Stimulated activated CD4-positive, alpha-beta T cell treated with anti-CD3 and anti-CD28 coated beads, Interleukin-15, amount 100 ng/mL, for 24 hours (primary cell): ENCODE measurements around the gene HTR3E.
"Not testable (repeated sequence)": the region's sequence is repeated elsewhere in the genome, so short reads cannot be mapped to it uniquely, and the experiment has no call there.

Experiments used
- DNase-seq: peaks from one replicate; pipeline ENCODE4 v3.0.0-alpha.2; 2020

HTR3E gene

GRCh38 chr3:184117636-184118035 lies 20.8 kb downstream of the HTR3E start:
- DNase-seq: no peak

DNA sequence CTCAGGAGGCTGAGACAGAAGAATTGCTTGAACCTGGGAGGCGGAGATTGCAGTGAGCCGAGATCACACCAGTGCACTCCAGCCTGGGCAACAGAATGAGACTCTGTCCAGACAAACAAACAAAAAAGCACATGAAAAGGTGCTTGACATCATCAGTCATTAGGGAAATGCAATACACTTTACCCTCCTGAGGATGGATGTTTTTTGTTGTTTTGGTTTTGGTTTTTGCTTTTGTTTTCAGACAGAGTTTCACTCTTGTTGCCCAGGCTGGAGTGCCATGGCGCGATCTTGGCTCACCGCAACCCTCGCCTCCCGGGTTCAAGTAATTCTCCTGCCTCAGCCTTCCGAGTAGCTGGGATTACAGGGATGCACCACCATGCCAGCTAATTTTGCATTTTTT lies 24.2 kb downstream of the HTR3E start:
- DNase-seq: not testable (repeated sequence)

GRCh38 chr3:184126006-184126405 lies 29.1 kb downstream of the HTR3E start:
- DNase-seq: no peak

DNA sequence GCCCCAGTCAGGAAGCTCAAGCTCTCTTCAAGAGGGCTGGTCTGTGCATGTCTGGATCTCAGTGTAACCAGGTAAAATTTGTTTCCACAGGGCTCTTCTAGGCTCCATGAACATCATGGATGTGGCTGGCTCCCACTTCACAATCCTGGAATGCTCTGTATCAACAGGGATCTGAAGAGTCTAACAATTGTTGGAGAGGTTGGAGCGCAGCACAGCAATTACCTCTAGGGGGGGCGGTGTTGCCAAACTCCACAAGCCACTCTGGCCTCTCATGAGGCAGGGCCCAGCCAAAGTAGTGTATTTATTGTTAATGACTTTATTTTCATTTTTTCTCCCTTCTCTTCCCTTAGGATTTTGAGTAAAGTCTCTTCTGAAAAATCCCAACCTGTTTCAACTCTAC lies 32.1 kb downstream of the HTR3E start:
- DNase-seq: peak; percentile 21

DNA sequence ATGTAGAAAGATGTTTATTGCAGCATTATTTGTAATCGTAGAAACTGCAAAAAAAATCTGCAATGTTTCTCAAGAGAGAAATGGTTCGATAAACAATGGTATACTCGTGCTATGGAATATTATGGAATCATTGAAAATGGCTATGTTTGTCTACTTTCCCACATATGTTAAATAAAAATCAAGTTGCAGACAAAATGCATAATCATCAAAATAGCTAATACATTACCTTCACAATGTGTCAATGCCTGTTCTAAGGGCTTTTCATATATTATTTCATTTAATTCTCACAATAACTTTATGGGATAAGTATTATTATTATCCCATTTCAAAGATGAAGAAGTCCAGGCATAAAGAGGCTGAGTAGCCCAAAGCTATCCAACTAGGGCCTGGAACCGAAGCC lies 36.1 kb downstream of the HTR3E start:
- DNase-seq: no peak

DNA sequence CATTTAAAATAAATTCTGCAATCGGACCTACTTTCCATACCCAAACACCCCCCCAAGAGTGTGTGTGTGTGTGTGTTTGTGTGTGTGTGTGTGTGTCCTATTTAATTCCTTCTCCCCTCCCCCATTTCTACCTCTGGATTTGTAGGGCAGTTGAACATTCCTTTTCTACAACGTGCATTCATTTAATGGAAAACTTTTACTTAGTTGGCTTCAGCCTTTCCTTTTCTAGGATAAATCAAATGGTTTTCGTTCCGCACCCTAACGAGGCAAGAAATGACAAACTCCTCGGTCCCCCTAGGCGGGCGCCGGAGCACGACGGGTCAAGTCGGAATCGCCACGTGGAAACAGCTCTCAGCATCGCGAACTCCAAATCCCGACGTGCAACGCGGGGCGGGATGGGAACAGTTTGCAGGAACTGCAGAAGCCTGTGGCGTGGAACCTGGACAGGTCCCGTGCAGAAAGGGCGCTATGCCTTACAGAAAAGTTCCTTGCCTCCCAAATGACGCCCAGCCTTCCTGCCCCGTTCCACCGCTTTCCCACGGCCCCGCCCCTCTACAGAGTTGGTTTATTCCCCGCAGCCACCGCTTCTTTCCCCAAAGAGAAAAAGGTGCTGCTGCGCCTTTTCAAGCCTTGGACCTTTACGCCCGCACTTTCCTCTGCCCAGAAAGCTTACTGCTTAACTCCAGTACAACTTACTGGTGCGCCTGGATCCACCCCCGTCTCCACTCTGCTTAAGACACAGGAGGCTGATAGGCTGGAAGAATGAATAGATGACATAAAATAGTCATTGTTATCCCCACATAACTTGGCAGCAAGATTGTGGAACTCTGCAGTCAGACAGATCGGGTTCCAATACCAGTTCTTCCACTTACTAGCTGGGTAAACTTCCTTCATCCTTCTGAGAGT lies 37.2 kb downstream of the HTR3E start:
- DNase-seq: peak; percentile 83

GRCh38 chr3:184134746-184135148 lies 37.9 kb downstream of the HTR3E start:
- DNase-seq: no peak

DNA sequence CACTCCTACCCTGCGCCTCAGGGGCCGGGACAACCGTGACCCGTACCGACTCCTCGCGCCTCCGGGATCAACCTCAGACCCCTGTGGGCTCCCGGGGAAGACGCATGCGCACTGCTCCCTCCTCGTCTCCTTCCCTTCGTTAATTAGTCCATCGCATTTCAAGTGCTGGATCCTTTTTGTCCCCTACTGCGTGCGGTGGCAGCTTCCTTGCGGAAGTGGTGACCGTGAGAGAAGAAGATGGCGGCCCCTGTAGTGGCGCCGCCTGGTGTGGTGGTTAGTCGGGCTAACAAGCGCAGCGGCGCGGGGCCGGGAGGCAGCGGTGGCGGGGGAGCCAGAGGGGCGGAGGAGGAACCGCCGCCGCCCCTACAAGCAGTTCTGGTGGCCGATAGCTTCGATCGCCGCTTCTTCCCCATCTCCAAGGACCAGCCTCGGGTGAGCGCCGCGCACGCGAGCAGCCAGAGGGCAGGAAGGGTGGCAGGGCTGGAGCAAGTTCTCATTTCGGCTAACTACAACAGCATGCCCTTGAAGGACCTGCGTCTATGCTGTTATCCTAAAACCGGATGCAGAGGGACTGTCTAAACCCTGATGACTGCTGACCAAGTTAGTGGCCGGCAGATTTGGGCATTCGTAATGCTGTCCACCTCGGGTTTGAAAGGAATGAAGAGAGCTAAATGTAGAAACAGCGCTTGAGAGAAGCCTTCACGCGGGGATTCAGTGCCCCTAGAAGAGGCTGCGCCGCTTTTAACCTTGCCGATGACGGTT lies 38.5 kb downstream of the HTR3E start, which contains the start of gene EIF2B5:
TSS of gene EIF2B5 (plus strand) at position 210 of the 762 bp plus-strand sequence. CDS start at position 238, 28 bp downstream.
- peak; percentile 92 for DNase-seq

DNA sequence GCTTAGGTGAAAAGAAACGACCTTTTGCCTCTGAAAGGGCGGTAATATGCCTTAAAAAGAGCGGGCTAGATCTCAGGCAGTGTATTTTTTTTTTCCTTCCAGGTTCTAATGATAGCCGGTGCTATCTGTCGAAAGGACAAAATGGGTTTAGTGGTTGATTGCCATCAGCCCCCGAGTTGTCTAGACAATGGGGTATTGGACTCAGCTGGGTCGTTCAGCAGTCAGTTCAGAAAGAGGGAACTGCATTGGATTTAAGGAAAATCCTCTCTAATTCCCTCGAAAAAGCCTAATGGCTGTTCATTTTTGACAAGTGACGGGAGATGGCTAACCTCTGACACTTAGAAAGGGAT lies 39.0 kb downstream of the HTR3E start:
- no peak for DNase-seq

DNA sequence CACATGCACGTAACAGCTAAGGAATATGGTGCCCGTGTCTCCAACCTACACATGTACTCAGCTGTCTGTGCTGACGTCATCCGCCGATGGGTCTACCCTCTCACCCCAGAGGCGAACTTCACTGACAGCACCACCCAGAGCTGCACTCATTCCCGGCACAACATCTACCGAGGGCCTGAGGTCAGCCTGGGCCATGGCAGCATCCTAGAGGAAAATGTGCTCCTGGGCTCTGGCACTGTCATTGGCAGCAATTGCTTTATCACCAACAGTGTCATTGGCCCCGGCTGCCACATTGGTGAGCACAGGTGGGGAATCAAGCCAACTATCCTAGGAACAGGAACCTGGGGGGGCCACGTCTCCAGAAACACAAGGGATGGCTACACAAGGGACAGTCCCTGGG lies 43.6 kb downstream of the HTR3E start:
- DNase-seq: no peak

DNA sequence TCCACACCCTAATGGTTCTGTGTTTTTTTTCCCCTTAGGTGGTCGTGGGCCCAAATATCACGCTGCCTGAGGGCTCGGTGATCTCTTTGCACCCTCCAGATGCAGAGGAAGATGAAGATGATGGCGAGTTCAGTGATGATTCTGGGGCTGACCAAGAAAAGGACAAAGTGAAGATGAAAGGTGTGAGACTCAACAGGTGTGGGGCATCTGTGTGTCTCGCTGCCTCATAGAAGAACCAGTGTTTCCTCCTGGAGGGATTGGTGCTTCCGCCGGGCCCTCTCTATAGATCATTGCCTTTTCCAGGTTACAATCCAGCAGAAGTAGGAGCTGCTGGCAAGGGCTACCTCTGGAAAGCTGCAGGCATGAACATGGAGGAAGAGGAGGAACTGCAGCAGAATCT lies 45.3 kb downstream of the HTR3E start:
- no peak for DNase-seq

- no peak for DNase-seq
Observed at GRCh38 chr3:184143327-184143726, 46.5 kb downstream of the HTR3E start.

- DNase-seq: no peak
Observed at GRCh38 chr3:184144505-184144904, 47.6 kb downstream of the HTR3E start.

- peak; percentile 24 for DNase-seq
Observed at GRCh38 chr3:184145111-184145524, 48.3 kb downstream of the HTR3E start.

GRCh38 chr3:184145751-184146270 lies 48.9 kb downstream of the HTR3E start:
- no peak for DNase-seq

DNA sequence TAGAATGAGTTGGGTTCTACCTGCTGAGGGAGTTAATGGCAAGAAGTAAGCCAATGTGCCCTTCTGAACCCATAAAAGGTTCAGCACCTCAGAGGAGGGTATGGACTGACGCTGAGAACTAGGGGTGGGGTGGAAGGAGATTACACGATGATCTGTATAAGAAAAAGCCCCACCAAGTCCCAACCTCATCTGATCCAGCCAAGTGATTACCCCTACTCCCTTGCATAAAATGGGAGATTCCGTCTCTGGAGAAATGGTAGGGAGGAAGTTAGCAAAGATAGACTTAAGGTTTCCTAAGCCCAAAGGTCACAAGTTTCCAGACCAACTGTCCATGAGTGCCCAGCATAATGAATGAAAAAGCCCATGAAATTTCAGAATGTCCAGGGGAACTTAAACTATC lies 51.2 kb downstream of the HTR3E start:
- DNase-seq: no peak

DNA sequence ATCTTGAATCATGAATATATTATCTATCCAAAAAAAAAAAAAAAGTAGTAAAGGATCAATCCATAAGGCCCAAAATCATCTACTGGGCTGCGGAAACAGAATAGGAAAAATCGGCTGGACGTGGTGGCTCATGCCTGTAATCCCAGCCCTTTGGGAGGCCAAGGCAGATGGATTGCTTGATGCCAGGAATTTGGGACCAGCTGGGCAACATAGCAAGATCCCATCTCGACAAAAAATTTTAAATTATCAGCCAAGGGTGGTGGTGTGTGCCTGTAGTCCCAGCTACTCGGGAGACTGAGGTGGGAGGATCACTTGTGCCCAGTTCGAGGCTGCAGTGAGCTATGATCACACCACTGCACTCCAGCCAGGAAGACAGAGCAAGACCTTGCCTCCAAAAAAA lies 52.3 kb downstream of the HTR3E start:
- no peak for DNase-seq

- not testable (repeated sequence) for DNase-seq
Observed at GRCh38 chr3:184149770-184150169, 52.9 kb downstream of the HTR3E start.

DNA sequence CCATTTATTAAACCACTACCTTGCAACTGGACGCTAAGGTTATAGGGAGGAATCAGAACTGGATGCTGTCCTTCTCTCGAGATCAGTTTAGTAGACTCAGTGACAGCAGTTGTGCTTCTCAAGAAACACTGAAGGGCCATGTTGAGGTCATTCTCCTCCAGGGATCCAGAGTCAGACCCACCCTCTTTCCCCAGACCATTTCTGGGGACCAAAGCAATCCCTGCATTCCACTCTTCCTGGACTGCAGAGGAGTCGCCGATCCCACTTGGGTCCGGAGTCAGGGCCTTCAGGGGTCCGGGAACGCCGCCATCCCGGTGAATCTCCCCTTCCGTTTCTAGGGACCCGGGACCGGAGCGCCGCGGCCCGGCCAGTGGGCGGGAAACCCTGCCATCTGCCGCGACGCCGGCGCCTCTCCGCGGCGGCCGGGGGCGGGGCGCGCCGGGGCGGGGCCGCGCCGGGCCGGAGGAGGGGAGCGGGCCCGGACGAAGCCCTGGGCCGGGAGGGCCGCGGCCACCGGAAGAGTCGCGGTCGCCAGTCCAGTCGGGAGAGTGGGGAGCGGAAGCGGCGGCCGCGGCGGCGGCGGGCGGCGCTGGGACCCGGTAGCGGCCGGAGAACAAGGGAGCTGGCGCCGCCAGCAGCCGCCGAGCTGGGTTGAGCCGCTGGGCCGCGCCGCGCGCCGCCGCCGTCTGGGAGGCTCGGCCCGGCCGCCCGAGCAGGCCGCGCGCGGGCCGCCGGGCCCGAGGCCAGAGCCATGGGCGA lies 58.2 kb downstream of the HTR3E start, which contains the start of gene DVL3:
TSS of gene DVL3 (plus strand) at position 493 of the 759 bp plus-strand sequence. CDS start at position 752, 259 bp downstream.
- peak; percentile 58 for DNase-seq

GRCh38 chr3:184155644-184156521 lies 59.0 kb downstream of the HTR3E start:
- peak; percentile 73 for DNase-seq

DNA sequence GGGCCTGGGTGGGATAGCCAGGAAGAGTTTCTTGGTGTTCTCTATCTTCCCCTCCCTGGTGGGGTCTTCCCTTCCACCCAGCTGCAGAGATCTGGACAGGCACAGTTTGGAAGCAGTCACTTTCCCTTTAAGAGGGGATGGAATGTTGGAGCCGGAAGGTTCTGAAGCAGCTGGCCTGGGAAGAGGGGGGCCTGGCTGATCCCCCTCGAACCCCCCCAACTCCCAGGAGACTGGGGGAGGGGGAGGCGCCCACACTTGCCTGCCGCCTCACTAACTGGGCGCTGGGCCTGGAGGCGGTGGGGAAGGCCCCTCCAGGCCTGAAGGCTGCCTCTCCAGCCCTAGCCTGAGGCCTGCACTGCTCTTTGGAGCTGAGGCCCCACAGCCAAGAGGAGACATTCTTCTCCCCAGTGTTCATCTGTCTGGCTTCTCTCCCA lies 59.7 kb downstream of the HTR3E start:
- DNase-seq: no peak
